ENCODE measurements around the gene RNF112. TPM values are rescaled to one million over a fixed set of nuclear protein-coding genes. Genes with fewer than 3 reads are reported as not detected.

Gene RNF112
- total and polyA plus RNA-seq, 8 donors = 0.34 to 3.0 (median 0.51) TPM

- 33 to 44% methylated on average over 8 of the region's 8 CpGs for WGBS, 2 donors
- FAIRE-seq (no peak), DNase-seq (peak in 2 of 6 donors; percentile 21 to 29), ATAC-seq (peak; percentile 56 to 82 (median 68))
- Histone ChIP-seq H3K27me3 (no peaks in the 10 kb centered on the region), H3K4me3 (no peak overlapping the region), H3K27ac (peak overlapping the region in 3 of 4 donors; percentile 31 to 55 (median 53)), H3K4me1 (peaks cover 0 to 9% (median 5%) of the 10 kb centered on the region in 3 donors), H3K9me3 (no peaks in the 10 kb centered on the region), H3K36me3 (no peaks in the 10 kb centered on the region)
- TF ChIP-seq CTCF (IDR thresholded peaks at IDR 0.05) = no peak
- intact Hi-C loops (cut with DNase I) = loop anchor here (5.0 to 10.0 kb wide), 3 partner anchors 81 to 91 kb away; partner anchors contain the start of gene B9D1 (in 1 of the 3)
Observed at GRCh38 chr17:19448341-19449268, 37.6 kb downstream of the RNF112 start.

GRCh38 chr17:19449656-19450055 lies 38.6 kb downstream of the RNF112 start:
- 59 to 61% methylated on average over 4 of the region's 4 CpGs for WGBS, 2 donors
- Histone ChIP-seq H3K36me3 (no peaks in the 10 kb centered on the region), H3K9me3 (no peaks in the 10 kb centered on the region), H3K27ac (peak overlapping the region in 1 of 4 donors; percentile 53), H3K4me1 (peaks cover 0 to 9% (median 5%) of the 10 kb centered on the region in 3 donors), H3K4me3 (no peak overlapping the region), H3K27me3 (no peaks in the 10 kb centered on the region)
- ATAC-seq = no peak
- TF ChIP-seq CTCF (IDR thresholded peaks at IDR 0.05) = no peak
- DNase-seq = no peak
- no peak for FAIRE-seq
- intact Hi-C loops (cut with DNase I) = loop anchor here (5.0 to 10.0 kb wide), 3 partner anchors 82 to 92 kb away; partner anchors contain the start of gene B9D1 (in 1 of the 3)

GRCh38 chr17:19453296-19453695 lies 42.3 kb downstream of the RNF112 start:
- intact Hi-C loops (cut with DNase I) = no loop called here
- FAIRE-seq = no peak
- H3K4me3 ChIP-seq = no peak overlapping the region
- peaks cover 0 to 5% (median 3%) of the 10 kb centered on the region in 3 donors for H3K4me1 ChIP-seq
- no peaks in the 10 kb centered on the region for H3K9me3 ChIP-seq
- no peaks in the 10 kb centered on the region for H3K27me3 ChIP-seq
- ATAC-seq = no peak
- 54 to 59% methylated on average over 3 of the region's 3 CpGs for WGBS, 2 donors
- no peak for DNase-seq
- TF ChIP-seq CTCF (IDR thresholded peaks at IDR 0.05) = no peak
- H3K27ac ChIP-seq = no peak overlapping the region
- H3K36me3 ChIP-seq = no peaks in the 10 kb centered on the region

- no peak overlapping the region for H3K4me3 ChIP-seq
- ATAC-seq (no peak), DNase-seq (no peak), FAIRE-seq (no peak)
- no peaks in the 10 kb centered on the region for H3K27me3 ChIP-seq
- 78 to 81% methylated on average over 2 of the region's 2 CpGs for WGBS, 2 donors
- intact Hi-C loops (cut with DNase I) = no loop called here
- no peak overlapping the region for H3K27ac ChIP-seq
- H3K36me3 ChIP-seq = no peaks in the 10 kb centered on the region
- H3K9me3 ChIP-seq = no peaks in the 10 kb centered on the region
- TF ChIP-seq CTCF (IDR thresholded peaks at IDR 0.05) = no peak
- peaks cover 0 to 3% (median 0%) of the 10 kb centered on the region in 3 donors for H3K4me1 ChIP-seq
Observed at GRCh38 chr17:19454074-19454473, 43.0 kb downstream of the RNF112 start.

All from pancreas (tissue), 10 donors.